HuH-7.5 (cell line): ENCODE results near the gene PAQR5.
"Not testable (repeated sequence)": the region's sequence is repeated elsewhere in the genome, so short reads cannot be mapped to it uniquely, and the experiment has no call there.

Experiments used
- DNase-seq: peaks from one replicate; pipeline ENCODE4 v3.0.0; 2011; ENCODE audit warnings: low spot score

The PAQR5 gene

DNA sequence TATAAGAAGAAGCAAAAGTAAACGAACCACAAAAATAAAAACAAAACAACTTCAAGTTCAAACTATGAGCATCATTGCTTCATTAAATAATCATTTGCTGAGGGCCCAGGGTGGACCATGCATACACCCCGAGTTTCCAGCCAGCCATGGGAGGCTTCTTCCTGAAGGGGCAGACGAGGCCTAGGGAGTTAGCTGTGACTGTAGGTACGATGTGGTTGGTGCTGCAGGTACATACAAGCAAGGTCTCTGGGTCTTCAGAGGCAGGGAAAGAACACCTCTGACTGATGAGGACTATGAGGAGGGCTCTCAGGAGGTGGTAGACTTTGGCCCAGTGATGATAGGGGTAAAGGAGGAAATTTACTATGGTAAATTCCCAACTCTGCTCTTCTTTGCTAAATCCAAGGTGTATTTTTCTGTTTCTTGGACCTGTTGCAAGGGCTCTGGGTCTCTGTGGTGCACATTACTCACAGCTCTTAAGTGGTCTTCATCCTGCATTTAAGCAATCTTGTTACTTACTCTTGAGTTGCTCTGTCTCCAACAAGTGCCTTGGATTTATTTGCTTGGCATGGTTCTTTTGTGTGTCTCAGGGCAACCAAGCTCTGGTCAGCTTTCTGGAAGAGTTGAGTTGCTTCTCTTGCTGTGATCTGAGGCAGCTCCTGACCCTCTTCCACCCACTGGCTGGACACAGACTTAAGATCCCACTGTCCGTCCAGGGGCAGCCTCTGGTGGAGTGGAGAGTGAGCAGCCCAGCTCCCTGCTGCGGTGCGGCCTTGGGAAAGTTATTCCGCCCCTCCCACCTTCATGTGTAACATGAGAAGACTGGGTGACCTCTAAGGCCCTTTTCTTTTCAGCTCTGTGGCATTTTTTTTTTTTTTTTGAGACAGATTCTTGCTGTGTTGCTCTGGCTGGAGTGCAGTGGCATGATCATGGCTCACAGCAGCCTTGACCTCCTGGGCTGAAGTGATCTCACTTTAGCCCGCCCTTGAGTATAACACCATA, 59.4 kb downstream of the PAQR5 start:
- peak; percentile 46 for DNase-seq

GRCh38 chr15:69358850-69359249, 60.1 kb downstream of the PAQR5 start:
- no peak for DNase-seq

DNA sequence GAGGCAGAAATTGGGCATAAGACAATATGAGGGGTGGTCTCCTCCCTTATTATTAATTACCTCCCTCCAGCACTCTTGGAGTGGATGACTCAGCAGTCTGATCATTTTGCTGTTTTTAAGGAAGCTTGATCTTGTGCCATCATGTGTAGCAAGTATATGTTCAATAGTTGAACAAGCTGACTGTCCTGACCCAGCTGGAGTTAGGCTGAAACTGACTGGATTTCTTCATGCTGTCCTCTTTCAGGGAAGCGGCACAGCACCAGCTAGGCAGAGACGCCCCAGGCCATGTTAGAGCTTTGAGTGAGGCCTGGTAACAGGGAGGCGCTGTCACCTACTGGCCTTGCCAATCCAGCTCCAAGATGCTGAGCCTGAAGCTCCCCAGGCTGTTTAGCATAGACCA, 61.0 kb downstream of the PAQR5 start:
- DNase-seq: no peak

DNA sequence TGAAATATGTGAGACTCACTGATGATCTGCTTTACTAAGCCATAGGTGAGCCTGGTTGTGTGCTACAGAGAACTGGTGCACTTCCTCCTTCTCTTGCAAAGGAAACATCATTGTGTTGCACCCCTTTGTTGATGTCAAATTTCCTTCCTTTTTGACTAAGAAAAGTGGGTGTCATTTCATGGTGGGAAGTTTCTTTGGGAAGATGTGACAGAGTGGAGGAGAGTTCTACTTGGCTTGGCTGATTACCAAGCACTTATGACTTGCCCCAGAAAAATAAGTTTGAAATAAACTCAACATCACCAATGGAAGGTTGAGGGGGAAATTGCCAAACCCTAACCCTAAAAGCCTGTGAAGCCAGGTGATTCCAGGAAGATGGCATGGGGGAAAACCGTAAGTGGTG, 61.9 kb downstream of the PAQR5 start:
- no peak for DNase-seq

- no peak for DNase-seq
Observed at GRCh38 chr15:69367236-69367635, 68.5 kb downstream of the PAQR5 start.

DNA sequence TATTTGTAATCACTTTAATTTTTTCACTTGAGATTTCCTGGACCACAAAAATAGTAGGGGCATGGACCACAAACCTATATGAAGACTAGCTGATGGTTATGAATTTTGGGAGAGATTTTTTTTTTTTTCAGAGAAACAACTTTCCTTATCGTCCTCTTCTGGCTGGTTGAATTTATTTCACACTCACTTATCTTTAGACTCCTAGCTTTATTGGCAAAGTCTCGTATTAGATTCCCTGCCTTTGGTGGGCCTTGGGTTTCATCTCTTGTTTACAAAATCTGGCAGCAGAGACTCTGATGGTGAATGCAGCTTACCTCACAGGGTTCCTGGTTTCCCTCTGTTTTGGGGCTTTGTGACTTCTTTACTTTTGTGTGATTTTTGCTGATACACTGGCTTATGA, 70.9 kb downstream of the PAQR5 start:
- DNase-seq: no peak

DNA sequence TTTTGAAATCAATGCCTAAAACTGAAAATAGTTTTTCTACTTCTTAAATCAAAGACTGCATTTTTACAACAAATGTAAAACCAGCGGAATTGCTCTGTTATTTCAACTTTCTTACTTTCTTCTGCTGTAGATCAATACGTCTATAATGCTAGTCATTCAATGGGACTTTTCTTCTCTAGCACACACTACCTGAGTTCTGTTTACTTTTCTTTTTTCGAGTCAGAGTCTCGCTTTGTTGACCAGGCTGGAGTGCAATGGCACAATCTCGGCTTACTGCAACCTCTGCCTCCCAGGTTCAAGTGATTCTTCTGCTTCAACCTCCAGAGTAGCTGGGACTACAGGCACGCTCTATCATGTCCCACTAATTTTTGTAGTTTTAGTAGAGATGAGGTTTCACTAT, 74.7 kb downstream of the PAQR5 start:
- no peak for DNase-seq

GRCh38 chr15:69375151-69375790, 76.6 kb downstream of the PAQR5 start:
- no peak for DNase-seq

- no peak for DNase-seq
Observed at GRCh38 chr15:69377216-69377970, 78.7 kb downstream of the PAQR5 start.

DNA sequence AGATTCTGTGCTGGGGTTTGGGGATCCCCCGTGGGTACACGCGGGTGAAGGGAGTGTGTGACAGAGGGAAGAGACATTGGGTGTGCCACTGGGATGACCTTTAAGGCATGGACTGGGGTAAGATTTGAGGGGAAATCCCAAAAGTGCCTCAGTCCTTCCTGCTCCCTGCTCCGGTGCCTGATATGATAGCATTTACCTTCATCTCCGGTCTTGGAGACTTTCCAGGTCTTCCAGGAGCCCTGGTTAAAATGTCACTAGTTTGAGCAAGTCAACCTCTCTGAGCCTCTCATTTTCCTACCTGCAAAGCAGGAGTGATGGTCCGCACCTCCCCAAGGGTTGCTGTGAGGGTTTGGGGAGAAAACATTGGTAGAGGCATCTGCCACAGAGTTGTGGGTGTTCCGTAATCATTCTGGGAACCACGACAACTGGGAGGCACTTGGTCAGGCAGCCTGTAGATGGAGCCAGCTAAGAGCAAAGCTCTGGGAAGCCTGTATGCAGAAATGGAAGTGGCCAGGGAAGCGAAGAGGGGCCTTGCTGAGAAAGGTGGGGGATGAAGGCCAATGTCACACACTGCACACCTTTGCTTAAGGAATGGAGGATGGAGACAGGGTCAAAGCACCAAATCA, 81.5 kb downstream of the PAQR5 start:
- peak; percentile 43 for DNase-seq

DNA sequence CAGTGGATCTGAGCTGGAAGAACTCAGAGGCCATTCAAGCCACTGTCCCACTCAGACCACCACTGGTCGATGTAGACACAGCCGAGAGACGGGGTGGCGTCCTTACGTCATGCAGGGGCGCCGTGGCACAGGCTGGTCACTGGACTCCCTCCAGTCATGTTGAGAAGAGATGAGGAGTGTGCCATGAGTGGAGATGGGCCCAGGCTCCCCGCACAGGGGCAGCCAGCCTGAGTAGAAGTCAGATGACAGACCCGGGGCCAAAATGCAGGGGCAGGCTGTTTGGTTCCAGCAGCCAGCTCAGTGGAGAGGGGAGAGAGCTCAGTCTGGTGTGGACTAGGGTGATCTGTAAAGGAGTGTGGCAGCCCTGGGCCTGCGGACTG, 82.0 kb downstream of the PAQR5 start:
- no peak for DNase-seq

DNA sequence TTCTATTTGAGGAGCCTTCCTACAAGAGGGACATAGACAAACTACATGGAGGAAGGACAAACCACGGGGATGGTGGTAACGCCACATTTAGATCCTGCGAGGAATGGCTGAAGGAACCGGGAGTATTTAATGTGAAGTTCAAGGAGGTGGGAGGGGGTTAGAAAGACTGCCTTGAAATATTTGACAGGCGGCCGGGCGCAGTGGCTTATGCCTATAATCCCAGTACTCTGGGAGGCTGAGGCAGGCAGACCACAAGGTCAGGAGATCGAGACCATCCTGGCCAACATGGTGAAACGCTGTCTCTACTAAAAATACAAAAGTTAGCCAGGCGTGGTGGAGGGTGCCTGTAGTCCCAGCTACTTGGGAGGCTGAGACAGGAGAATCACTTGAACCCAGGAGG, 83.5 kb downstream of the PAQR5 start:
- DNase-seq: not testable (repeated sequence)

GRCh38 chr15:69384066-69384465, 85.4 kb downstream of the PAQR5 start:
- DNase-seq: not testable (repeated sequence)

DNA sequence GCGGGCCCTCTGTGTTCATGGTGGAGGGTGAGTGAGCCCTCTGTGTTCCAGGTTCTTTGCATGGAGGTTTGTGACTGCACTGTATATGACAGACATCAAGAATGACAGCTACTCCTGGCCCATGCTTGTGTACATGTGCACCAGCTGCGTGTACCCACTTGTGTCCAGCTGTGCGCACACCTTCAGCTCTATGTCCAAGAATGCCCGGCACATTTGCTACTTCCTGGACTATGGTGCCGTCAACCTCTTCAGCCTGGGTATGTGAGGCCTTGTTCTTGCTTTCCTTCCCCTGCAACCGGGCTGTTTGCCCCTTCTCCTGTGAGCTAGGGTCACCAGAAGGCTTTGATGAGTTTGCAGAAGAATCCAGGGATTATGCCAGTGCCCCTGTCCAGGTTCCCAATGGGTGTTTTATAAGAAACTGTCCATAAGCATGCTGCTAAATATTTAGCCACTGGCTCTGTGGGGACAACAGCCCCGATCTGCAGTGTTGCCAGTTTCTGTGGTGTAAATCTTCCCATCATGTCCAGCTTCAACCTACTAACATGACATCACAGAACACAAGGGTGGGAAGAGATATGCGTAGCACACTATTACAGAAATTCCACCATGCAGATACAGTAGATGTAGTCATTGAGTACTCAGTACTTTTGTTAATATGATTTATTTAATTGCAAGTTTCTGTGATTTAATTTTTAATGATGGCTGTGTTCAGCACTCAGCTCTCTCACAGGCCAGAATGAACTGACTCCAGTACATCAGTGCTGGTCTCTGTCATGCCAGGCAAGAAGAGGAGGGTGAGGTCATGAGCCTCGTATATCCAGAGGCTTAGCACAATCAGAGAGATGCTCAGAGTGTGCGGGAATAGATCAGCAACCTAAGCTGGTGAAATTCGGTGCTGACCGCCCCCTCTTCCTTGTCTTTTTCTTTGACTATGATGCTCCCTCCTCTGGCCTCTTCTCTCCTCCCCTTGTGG, 86.2 kb downstream of the PAQR5 start:
- no peak for DNase-seq

GRCh38 chr15:69385831-69386230, 87.1 kb downstream of the PAQR5 start:
- no peak for DNase-seq

DNA sequence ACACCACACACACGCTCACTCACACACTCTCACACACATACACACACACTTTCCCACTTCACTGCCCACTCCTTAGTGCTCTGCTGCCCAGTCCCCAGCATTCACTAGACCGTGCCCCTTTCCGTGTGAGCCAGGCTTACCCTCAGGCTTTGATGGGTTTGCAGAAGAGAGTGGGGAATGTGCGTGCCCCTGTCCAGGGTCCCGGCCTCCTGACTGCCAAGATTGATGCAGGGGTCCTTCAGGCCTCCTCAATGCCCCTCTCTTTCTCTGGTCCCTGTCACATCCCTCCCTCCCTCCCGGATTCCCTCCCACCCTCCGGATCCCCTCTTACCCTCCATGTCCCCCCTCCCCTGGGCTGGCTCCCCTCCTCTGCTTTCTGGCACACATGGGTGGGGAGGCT, 87.6 kb downstream of the PAQR5 start:
- DNase-seq: no peak

GRCh38 chr15:69388260-69388705, 89.6 kb downstream of the PAQR5 start:
- no peak for DNase-seq

DNA sequence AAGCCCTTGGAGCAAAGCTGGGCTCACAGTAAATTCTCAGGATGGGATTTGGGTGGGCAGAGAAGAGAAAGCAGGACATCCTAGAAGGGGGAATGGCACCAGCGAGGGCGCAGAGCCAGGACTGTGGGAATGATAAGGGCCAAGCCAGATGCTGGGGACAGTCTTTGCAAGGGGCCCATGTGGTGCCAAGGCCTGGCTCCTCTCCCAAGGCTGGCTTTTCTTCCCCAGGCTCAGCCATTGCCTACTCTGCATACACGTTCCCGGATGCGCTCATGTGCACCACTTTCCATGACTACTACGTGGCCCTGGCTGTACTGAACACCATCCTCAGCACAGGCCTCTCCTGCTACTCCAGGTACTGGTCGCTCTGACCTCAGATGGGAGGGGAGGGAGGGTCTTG, 90.7 kb downstream of the PAQR5 start:
- DNase-seq: no peak

DNA sequence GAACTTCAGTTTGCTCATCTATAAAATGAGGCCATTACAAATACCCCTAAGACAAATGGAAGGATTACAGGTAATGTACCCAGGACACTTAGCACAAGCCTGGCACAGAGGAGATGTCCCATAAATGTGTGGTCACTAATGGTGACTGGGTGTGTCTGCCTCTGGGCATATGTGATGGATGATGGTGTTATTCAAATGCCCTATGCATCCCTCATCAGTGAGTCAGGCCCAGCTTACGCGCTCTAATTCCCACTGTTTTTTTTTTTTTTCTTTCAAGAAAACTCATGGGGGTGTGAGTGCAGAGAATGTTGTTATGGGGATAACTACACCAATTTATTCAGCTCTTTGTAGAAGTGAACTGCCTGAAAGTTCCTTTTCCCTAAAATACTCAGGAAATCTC, 91.9 kb downstream of the PAQR5 start:
- DNase-seq: no peak

- DNase-seq: no peak
Observed at GRCh38 chr15:69391046-69391757, 92.5 kb downstream of the PAQR5 start.
